MM.1S (cell line): ENCODE data around the gene SLX9.

Source experiments
- EZH2 ChIP-seq: fragments of 300-600 bp; sonication (generic); optimal IDR thresholded peaks from 2 replicates; pipeline ENCODE3; 2017; ENCODE audit warnings: low read depth, mild to moderate bottlenecking, antibody characterized with exemption, low read length, mixed read lengths
- TF ChIP-seq, protein P1 (sequence below): fragments of 300-600 bp; sonication (generic); IDR thresholded peaks from 2 replicates; pipeline ENCODE4 v1.5.1; 2016; ENCODE audit warnings: antibody characterized with exemption, low read length, mixed read lengths

DNA sequence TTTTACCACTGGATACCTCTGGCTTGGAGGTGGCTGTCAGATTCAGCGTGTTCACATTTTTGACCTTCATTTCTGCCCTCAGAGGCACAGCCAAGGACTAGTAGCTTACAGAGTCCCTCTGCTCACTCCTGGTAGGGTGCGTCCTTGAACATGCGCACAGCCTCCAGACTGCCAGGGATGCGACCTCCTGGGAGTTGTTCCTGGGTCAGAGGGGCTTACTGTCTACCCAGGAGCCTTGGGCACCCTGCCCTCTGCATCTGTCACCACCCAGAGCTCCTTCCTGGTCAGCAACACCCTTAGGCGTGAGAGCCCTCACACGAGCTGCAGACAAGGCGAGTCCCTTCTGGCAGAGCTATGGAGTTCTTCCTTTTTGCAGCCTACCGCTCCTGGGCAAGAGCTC lies 1.7 kb downstream of the SLX9 start:
- TF ChIP-seq, protein P1, sequence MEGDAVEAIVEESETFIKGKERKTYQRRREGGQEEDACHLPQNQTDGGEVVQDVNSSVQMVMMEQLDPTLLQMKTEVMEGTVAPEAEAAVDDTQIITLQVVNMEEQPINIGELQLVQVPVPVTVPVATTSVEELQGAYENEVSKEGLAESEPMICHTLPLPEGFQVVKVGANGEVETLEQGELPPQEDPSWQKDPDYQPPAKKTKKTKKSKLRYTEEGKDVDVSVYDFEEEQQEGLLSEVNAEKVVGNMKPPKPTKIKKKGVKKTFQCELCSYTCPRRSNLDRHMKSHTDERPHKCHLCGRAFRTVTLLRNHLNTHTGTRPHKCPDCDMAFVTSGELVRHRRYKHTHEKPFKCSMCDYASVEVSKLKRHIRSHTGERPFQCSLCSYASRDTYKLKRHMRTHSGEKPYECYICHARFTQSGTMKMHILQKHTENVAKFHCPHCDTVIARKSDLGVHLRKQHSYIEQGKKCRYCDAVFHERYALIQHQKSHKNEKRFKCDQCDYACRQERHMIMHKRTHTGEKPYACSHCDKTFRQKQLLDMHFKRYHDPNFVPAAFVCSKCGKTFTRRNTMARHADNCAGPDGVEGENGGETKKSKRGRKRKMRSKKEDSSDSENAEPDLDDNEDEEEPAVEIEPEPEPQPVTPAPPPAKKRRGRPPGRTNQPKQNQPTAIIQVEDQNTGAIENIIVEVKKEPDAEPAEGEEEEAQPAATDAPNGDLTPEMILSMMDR: no peak
- TF ChIP-seq EZH2: no peak
